ENCODE measurements around the gene PEBP1.

The PEBP1 gene

DNA sequence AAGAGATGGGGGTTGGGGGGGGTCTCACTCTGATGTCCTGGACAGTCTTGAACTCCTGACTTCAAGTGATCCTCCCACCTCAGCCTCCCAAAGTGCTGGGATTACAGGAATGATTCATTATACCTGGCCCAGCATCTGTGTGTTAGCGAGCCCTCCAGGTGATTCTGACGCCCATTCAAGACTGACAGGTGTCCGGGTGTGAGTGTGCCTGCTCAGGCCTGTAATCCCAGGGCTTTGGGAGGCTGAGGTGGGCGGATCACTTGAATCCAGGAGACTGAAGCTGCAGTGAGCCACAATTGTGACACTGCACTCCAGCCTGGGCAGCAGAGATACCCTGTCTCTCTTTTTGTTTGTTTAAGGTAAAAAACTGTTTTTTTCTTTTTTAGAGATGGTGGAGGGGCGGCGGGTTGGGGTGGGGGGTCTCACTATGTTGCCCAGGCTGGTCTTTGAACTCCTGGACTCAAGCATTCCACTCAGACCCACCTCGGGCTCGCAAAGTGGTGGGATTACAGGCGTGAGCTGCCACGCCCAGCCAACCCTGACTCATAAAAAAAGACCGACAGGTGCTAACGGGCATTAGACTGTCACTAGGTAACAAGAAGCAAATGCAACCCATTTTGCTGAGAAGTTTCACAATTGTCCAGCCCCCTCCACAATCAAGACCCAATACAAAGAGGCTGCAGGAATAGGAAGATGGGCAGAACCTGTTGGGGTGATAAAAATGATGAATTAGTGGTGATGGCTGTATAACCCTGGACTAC lies 36.8 kb upstream of the PEBP1 start (continued):
- TF ChIP-seq, protein P1, sequence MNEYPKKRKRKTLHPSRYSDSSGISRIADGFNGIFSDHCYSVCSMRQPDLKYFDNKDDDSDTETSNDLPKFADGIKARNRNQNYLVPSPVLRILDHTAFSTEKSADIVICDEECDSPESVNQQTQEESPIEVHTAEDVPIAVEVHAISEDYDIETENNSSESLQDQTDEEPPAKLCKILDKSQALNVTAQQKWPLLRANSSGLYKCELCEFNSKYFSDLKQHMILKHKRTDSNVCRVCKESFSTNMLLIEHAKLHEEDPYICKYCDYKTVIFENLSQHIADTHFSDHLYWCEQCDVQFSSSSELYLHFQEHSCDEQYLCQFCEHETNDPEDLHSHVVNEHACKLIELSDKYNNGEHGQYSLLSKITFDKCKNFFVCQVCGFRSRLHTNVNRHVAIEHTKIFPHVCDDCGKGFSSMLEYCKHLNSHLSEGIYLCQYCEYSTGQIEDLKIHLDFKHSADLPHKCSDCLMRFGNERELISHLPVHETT (tag by site-specific recombination; IDR thresholded peaks at IDR 0.05), result no peak
- TF ChIP-seq ZFHX2 (tag by site-specific recombination; conservative IDR thresholded peaks at IDR 0.05) (peak; percentile 34; the same call in 1 of the 2 replicates), ZNF830 (tag by site-specific recombination; IDR thresholded peaks at IDR 0.05; ENCODE audit: low read depth) (no peak), ZNF621 (tag by site-specific recombination; IDR thresholded peaks at IDR 0.05) (no peak), HOXD13 (CRISPR knock-in tag; IDR thresholded peaks at IDR 0.05; ENCODE audit: borderline replicate concordance) (no peak)

DNA sequence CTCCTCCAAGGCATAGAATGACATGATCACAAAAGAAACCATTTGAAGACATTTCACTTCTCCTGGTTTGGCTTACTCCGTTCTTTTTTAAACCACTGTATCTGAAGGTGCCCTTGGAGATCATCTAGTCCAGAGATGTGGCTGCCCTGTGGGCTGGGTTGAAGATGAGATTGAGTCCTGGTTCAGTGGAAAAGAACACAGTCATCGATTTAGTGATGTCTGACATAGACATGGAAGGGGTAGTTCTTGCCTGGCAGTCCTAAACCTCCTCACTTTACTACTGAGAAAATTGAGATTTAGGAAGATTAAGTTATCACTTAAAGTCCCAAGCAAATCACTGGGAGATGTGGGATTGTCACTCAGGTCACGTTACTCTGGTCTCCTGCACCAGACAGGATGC lies 34.9 kb upstream of the PEBP1 start:
- peaks cover 5% of the 10 kb centered on the region for H3K4me1 ChIP-seq (ENCODE audit: control insufficient read depth, insufficient read depth, low read length)
- POLR2A ChIA-PET, result no interaction called here
- TF ChIP-seq, protein P1 (tag by site-specific recombination; IDR thresholded peaks at IDR 0.05), result no peak
- TF ChIP-seq ZNF558 (tag by site-specific recombination; IDR thresholded peaks at IDR 0.05) (no peak), ZXDB (tag by site-specific recombination; IDR thresholded peaks at IDR 0.05) (no peak), ZNF350 (tag by site-specific recombination; IDR thresholded peaks at IDR 0.05) (no peak), ZNF324 (tag by site-specific recombination; IDR thresholded peaks at IDR 0.05) (no peak), GLIS1 (tag by site-specific recombination; IDR thresholded peaks at IDR 0.05) (no peak), MZF1 (tag by site-specific recombination; IDR thresholded peaks at IDR 0.05; ENCODE audit: borderline replicate concordance) (no peak)
- H3K36me3 ChIP-seq (ENCODE audit: control insufficient read depth in 2 of 2, insufficient read depth in 1 of 2, low read length in 2 of 2), result no peaks in the 10 kb centered on the region
- H3K4me3 ChIP-seq (ENCODE audit: low read depth, low read length), result no peak overlapping the region
- no peaks in the 10 kb centered on the region for H3K9me3 ChIP-seq (ENCODE audit: control insufficient read depth, insufficient read depth, low read depth, low read length)
- CTCF ChIA-PET, result interaction anchor here (0.8 to 1.1 kb wide), 2 partner anchors 46 to 64 kb away, joined by 4 to 5 read pairs; no protein-coding TSS in a partner anchor
- H3K27ac ChIP-seq (ENCODE audit: extremely low read depth, low read depth, low read length), result no peak overlapping the region

DNA sequence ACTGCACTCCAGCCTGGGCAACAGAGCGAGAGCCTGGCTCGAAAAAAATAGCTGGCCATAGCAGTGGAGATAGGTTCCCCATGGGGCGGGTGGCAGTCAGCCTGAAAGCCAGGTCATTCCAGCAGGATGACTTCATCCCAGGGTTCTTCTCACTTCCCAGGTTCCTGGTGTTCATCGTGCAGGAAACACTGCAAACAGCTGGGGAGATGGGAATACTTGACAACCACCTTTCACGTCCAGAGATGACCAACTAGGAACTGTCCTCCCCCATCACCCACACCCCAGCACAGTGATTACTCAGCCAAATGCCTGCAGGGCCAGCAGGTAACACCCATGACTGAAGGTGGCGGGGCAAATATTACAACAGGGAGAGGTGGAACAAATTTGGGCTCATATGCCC lies 33.9 kb upstream of the PEBP1 start:
- ChIA-PET CTCF (interaction anchor here (0.8 to 1.2 kb wide), 5 partner anchors 19 to 274 kb away, joined by 3 to 5 read pairs (median 5); no protein-coding TSS in a partner anchor), POLR2A (interaction anchor here (0.5 kb wide), 1 partner anchor 81 kb away, joined by 3 read pairs; no protein-coding TSS in a partner anchor)
- H3K4me3 ChIP-seq (ENCODE audit: low read depth, low read length), result no peak overlapping the region
- peaks cover 5% of the 10 kb centered on the region for H3K4me1 ChIP-seq (ENCODE audit: control insufficient read depth, insufficient read depth, low read length)
- H3K36me3 ChIP-seq (ENCODE audit: control insufficient read depth in 2 of 2, insufficient read depth in 1 of 2, low read length in 2 of 2), result no peaks in the 10 kb centered on the region
- no peaks in the 10 kb centered on the region for H3K9me3 ChIP-seq (ENCODE audit: control insufficient read depth, insufficient read depth, low read depth, low read length)
- no peak overlapping the region for H3K27ac ChIP-seq (ENCODE audit: extremely low read depth, low read depth, low read length)
- no peak for TF ChIP-seq ZNF560 (tag by site-specific recombination; IDR thresholded peaks at IDR 0.05; ENCODE audit: borderline replicate concordance)
- TF ChIP-seq, protein P2, sequence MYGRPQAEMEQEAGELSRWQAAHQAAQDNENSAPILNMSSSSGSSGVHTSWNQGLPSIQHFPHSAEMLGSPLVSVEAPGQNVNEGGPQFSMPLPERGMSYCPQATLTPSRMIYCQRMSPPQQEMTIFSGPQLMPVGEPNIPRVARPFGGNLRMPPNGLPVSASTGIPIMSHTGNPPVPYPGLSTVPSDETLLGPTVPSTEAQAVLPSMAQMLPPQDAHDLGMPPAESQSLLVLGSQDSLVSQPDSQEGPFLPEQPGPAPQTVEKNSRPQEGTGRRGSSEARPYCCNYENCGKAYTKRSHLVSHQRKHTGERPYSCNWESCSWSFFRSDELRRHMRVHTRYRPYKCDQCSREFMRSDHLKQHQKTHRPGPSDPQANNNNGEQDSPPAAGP (tag by site-specific recombination; IDR thresholded peaks at IDR 0.05), result peak; percentile 21; the same call in 1 of the 2 replicates
- TF ChIP-seq, protein P3, sequence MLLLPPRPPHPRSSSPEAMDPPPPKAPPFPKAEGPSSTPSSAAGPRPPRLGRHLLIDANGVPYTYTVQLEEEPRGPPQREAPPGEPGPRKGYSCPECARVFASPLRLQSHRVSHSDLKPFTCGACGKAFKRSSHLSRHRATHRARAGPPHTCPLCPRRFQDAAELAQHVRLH (tag by site-specific recombination; IDR thresholded peaks at IDR 0.05), result no peak
- 0 out of 2 replicates have a peak, but pooled peaks have one; percentile 12 for TF ChIP-seq GLIS1 (tag by site-specific recombination; IDR thresholded peaks at IDR 0.05)
- peak; percentile 44; the same call in 1 of the 2 replicates for TF ChIP-seq KLF8 (tag by site-specific recombination; IDR thresholded peaks at IDR 0.05)
- TF ChIP-seq ZNF132 (tag by site-specific recombination; IDR thresholded peaks at IDR 0.05; ENCODE audit: borderline replicate concordance), result no peak
- TF ChIP-seq, protein P4, sequence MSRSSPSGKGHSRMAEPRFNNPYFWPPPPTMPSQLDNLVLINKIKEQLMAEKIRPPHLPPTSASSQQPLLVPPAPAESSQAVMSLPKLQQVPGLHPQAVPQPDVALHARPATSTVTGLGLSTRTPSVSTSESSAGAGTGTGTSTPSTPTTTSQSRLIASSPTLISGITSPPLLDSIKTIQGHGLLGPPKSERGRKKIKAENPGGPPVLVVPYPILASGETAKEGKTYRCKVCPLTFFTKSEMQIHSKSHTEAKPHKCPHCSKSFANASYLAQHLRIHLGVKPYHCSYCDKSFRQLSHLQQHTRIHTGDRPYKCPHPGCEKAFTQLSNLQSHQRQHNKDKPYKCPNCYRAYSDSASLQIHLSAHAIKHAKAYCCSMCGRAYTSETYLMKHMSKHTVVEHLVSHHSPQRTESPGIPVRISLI (tag by site-specific recombination; IDR thresholded peaks at IDR 0.05), result 0 out of 2 replicates have a peak, but pooled peaks have one; percentile 27
- TF ChIP-seq, protein P5, sequence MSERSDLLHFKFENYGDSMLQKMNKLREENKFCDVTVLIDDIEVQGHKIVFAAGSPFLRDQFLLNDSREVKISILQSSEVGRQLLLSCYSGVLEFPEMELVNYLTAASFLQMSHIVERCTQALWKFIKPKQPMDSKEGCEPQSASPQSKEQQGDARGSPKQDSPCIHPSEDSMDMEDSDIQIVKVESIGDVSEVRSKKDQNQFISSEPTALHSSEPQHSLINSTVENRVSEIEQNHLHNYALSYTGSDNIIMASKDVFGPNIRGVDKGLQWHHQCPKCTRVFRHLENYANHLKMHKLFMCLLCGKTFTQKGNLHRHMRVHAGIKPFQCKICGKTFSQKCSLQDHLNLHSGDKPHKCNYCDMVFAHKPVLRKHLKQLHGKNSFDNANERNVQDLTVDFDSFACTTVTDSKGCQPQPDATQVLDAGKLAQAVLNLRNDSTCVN (tag by site-specific recombination; optimal IDR thresholded peaks at IDR 0.05), result peak; percentile 9
- TF ChIP-seq KLF1 (tag by site-specific recombination; IDR thresholded peaks at IDR 0.05), result peak; percentile 47; the same call in 1 of the 2 replicates
- TF ChIP-seq ZBTB20 (tag by site-specific recombination; IDR thresholded peaks at IDR 0.05), result 0 out of 2 replicates have a peak, but pooled peaks have one; percentile 12
- TF ChIP-seq ZIC2 (tag by site-specific recombination; IDR thresholded peaks at IDR 0.05), result peak; percentile 42
- TF ChIP-seq ZNF600 (tag by site-specific recombination; IDR thresholded peaks at IDR 0.05), result 0 out of 2 replicates have a peak, but pooled peaks have one; percentile 10
- TF ChIP-seq EGR2 (tag by site-specific recombination; IDR thresholded peaks at IDR 0.05; ENCODE audit: low read depth), result no peak
- no peak for TF ChIP-seq ZNF426 (tag by site-specific recombination; IDR thresholded peaks at IDR 0.05)
- peak; percentile 71; the same call in 1 of the 2 replicates for TF ChIP-seq ZNF76 (tag by site-specific recombination; IDR thresholded peaks at IDR 0.05; ENCODE audit: borderline replicate concordance, low read depth)
- no peak for TF ChIP-seq ZNF785 (tag by site-specific recombination; IDR thresholded peaks at IDR 0.05)
